WTC11 (cell line): ENCODE results near the gene ZBTB39. TPM values are rescaled to one million over a fixed set of nuclear protein-coding genes. Genes with fewer than 3 reads are reported as not detected.

ENCODE experiments used
- ATAC-seq: fragments of 200-7000 bp; cut with Tn5 transposase; 2 replicates; pipeline ENCODE4 v1.10.0; 2021; ENCODE audit warnings: mild to moderate bottlenecking, moderate library complexity
- CTCF ChIA-PET: fragments of 300-600 bp; sonication (Branson Sonifier 250); formaldehyde crosslinking; loops from one replicate; lab custom pipeline; 2021; ENCODE audit warnings: antibody characterized with exemption; lab: Charles Lee
- POLR2A ChIA-PET: fragments of 350-600 bp; sonication (Branson Sonifier 250); formaldehyde crosslinking; loops from one replicate; lab custom pipeline; 2021; ENCODE audit warnings: antibody characterized with exemption; lab: Charles Lee
- DNase-seq: peaks from one replicate; pipeline ENCODE4 v3.0.0; 2021; ENCODE audit warnings: low spot score
- H3K27ac Mint-ChIP-seq: 2 replicates; pipeline ENCODE4 v1.8.0; 2021; ENCODE audit warnings: mixed read lengths
- H3K27me3 Mint-ChIP-seq: 2 replicates; pipeline ENCODE4 v1.8.0; 2021; ENCODE audit warnings: low read depth, mild to moderate bottlenecking, moderate library complexity, mixed read lengths
- H3K36me3 Mint-ChIP-seq: 2 replicates; pipeline ENCODE4 v1.8.0; 2021; ENCODE audit warnings: mixed read lengths
- H3K4me1 Mint-ChIP-seq: 2 replicates; pipeline ENCODE4 v1.8.0; 2022; ENCODE audit warnings: mixed read lengths
- H3K4me3 Mint-ChIP-seq: 2 replicates; pipeline ENCODE4 v1.8.0; 2021; ENCODE audit warnings: mild to moderate bottlenecking, moderate library complexity, mixed read lengths
- H3K9me3 Mint-ChIP-seq: 2 replicates; pipeline ENCODE4 v1.8.0; 2021; ENCODE audit warnings: mixed read lengths
- ATF3 ChIP-seq: sonication (generic); formaldehyde crosslinking; conservative IDR thresholded peaks from 2 replicates; pipeline ENCODE4 v1.8.1; 2022; ENCODE audit warnings: mild to moderate bottlenecking, missing genetic modification reagents
- ELF4 ChIP-seq: sonication (generic); formaldehyde crosslinking; IDR thresholded peaks from 2 replicates; pipeline ENCODE4 v1.8.1; 2022; ENCODE audit warnings: low read depth, mild to moderate bottlenecking, moderate library complexity, missing genetic modification reagents
- FOXK1 ChIP-seq: sonication (generic); formaldehyde crosslinking; IDR thresholded peaks from 2 replicates; pipeline ENCODE4 v1.8.0; 2022; ENCODE audit warnings: mild to moderate bottlenecking, moderate library complexity, missing genetic modification reagents
- MLX ChIP-seq: sonication (generic); formaldehyde crosslinking; IDR thresholded peaks from 2 replicates; pipeline ENCODE4 v1.8.1; 2023; ENCODE audit warnings: mild to moderate bottlenecking, missing genetic modification reagents, moderate library complexity
- NFE2L1 ChIP-seq: sonication (generic); formaldehyde crosslinking; IDR thresholded peaks from 2 replicates; pipeline ENCODE4 v1.8.1; 2023; ENCODE audit warnings: missing genetic modification reagents
- NFYB ChIP-seq: sonication (generic); formaldehyde crosslinking; conservative IDR thresholded peaks from 2 replicates; pipeline ENCODE4 v1.8.0; 2022; ENCODE audit warnings: low read depth, missing genetic modification reagents
- PREB ChIP-seq: sonication (generic); formaldehyde crosslinking; IDR thresholded peaks from 2 replicates; pipeline ENCODE4 v1.8.1; 2022; ENCODE audit warnings: mild to moderate bottlenecking, missing genetic modification reagents, moderate library complexity, borderline replicate concordance
- SMAD3 ChIP-seq: sonication (generic); formaldehyde crosslinking; IDR thresholded peaks from 2 replicates; pipeline ENCODE4 v1.8.0; 2022; ENCODE audit warnings: missing genetic modification reagents, mild to moderate bottlenecking, borderline replicate concordance
- SOX15 ChIP-seq: fragments of 250-450 bp; sonication (Bioruptor Pico); IDR thresholded peaks from 2 replicates; pipeline ENCODE4 v1.9.0; 2021; ENCODE audit warnings: mild to moderate bottlenecking
- TCF7 ChIP-seq: sonication (generic); formaldehyde crosslinking; IDR thresholded peaks from 2 replicates; pipeline ENCODE4 v1.8.0; 2022; ENCODE audit warnings: mild to moderate bottlenecking, low read depth, missing genetic modification reagents, moderate library complexity
- ZMAT4 ChIP-seq: fragments of 250-450 bp; sonication (Bioruptor Pico); IDR thresholded peaks from 2 replicates; pipeline ENCODE4 v1.9.0; 2021; ENCODE audit warnings: mild to moderate bottlenecking
- ZNF121 ChIP-seq: sonication (generic); formaldehyde crosslinking; IDR thresholded peaks from 2 replicates; pipeline ENCODE4 v1.8.0; 2023; ENCODE audit warnings: missing genetic modification reagents
- ZNF219 ChIP-seq: sonication (generic); formaldehyde crosslinking; IDR thresholded peaks from 2 replicates; pipeline ENCODE4 v1.8.0; 2023; ENCODE audit warnings: missing genetic modification reagents, mild to moderate bottlenecking, borderline replicate concordance
- ZNF416 ChIP-seq: fragments of 250-450 bp; sonication (Bioruptor Pico); IDR thresholded peaks from 2 replicates; pipeline ENCODE4 v1.9.0; 2021; ENCODE audit warnings: mild to moderate bottlenecking, inconsistent platforms
- total RNA-seq: library from RNA; stranded (reverse); gene quantifications from 3 replicates; pipeline ENCODE4 v1.2.3, GENCODE V29; 2021
- TF ChIP-seq, protein P1 (sequence below): sonication (generic); formaldehyde crosslinking; IDR thresholded peaks from 2 replicates; pipeline ENCODE4 v1.8.0; 2022; ENCODE audit warnings: mild to moderate bottlenecking, missing genetic modification reagents
- TF ChIP-seq, protein P2 (sequence below): sonication (generic); formaldehyde crosslinking; IDR thresholded peaks from 2 replicates; pipeline ENCODE4 v1.8.0; 2023; ENCODE audit warnings: missing genetic modification reagents, mild to moderate bottlenecking, borderline replicate concordance
- TF ChIP-seq, protein P3 (sequence below): sonication (generic); formaldehyde crosslinking; IDR thresholded peaks from 2 replicates; pipeline ENCODE4 v1.8.1; 2022; ENCODE audit warnings: low read depth, missing genetic modification reagents, borderline replicate concordance

Gene ZBTB39
- total RNA-seq, 1 experiment from 2014 or later: 20.2 TPM

DNA sequence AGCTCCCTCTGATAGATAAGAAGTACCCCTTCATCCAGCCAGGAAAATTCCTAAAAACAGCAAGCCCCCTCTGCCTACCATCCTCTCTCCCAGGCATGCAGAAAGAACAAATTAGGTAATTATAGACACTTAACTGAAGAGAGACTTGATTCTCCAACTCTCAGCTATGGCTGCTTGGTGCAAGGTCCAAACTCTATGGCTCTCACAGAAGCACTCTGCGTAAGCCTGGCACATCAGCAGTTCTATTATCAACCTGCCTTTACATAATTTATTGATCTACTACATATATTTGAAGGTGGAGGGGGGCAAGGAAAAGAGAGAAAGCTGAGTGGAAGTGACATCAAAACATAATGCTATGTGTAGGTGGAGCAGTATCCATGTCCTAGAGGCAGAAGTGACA, 44.7 kb upstream of the ZBTB39 start:
- Mint-ChIP-seq H3K27me3 (no peaks in the 10 kb centered on the region), H3K27ac (no peak overlapping the region), H3K4me1 (no peaks in the 10 kb centered on the region), H3K9me3 (peaks cover 5% of the 10 kb centered on the region), H3K36me3 (peaks cover 14% of the 10 kb centered on the region), H3K4me3 (no peak overlapping the region)
- TF ChIP-seq, protein P1, sequence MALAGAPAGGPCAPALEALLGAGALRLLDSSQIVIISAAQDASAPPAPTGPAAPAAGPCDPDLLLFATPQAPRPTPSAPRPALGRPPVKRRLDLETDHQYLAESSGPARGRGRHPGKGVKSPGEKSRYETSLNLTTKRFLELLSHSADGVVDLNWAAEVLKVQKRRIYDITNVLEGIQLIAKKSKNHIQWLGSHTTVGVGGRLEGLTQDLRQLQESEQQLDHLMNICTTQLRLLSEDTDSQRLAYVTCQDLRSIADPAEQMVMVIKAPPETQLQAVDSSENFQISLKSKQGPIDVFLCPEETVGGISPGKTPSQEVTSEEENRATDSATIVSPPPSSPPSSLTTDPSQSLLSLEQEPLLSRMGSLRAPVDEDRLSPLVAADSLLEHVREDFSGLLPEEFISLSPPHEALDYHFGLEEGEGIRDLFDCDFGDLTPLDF (CRISPR knock-in tag): no peak
- TF ChIP-seq ZNF219 (no peak), NFE2L1 (no peak), SMAD3 (CRISPR knock-in tag) (no peak), ZNF416 (CRISPR knock-in tag) (no peak)
- no peak for ATAC-seq
- CTCF ChIA-PET: interaction anchor here (0.9 to 4.4 kb wide), 7 partner anchors 13 to 73 kb away, joined by 3 to 25 read pairs (median 5); partner anchors contain the start of gene STAT6
- POLR2A ChIA-PET: no interaction called here
- DNase-seq: no peak

DNA sequence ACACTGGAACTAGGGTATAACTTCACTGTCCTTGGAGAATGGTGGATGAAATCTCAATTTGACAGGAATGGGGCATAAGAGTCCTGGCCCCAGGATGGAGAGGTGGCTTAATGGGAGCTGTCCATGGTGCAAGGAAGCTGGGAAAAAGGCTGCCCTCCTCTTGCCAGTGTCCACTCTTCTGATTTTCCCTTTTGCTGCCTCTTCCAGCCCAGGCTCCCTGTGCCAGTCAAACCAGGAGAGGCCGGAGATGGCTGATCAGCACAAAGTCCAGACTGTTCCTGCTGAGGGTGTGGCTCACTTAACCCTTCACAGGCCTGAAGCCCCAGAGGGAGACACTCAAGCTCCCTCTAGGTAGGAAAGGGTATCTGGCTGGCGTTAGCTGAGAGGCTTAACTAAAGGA, 43.5 kb upstream of the ZBTB39 start, which contains the start of gene MYO1A:
TSS of gene MYO1A (minus strand) at position 240 of the 400 bp plus-strand sequence. CDS start 1,806 bp downstream, outside the sequence.
- no peaks in the 10 kb centered on the region for H3K4me1 Mint-ChIP-seq
- POLR2A ChIA-PET: interaction anchor here (0.5 kb wide), 1 partner anchor 32 kb away, joined by 3 read pairs; no protein-coding TSS in a partner anchor
- H3K9me3 Mint-ChIP-seq: peaks cover 5% of the 10 kb centered on the region
- H3K4me3 Mint-ChIP-seq: no peak within 1 kb of the TSS
- H3K27me3 Mint-ChIP-seq: no peaks in the 10 kb centered on the region
- ATAC-seq: peak; percentile 60
- TF ChIP-seq SOX15 (CRISPR knock-in tag) (no peak), NFYB (no peak), FOXK1 (CRISPR knock-in tag) (no peak), PREB (CRISPR knock-in tag) (peak; percentile 65; the same call in 1 of the 2 replicates), ATF3 (CRISPR knock-in tag) (no peak)
- CTCF ChIA-PET: interaction anchor here (0.9 to 4.4 kb wide), 6 partner anchors 12 to 62 kb away, joined by 3 to 25 read pairs (median 6); partner anchors contain the start of gene STAT6
- H3K36me3 Mint-ChIP-seq: peaks cover 10% of the 10 kb centered on the region
- no peak within 1 kb of the TSS for H3K27ac Mint-ChIP-seq
- DNase-seq: no peak

DNA sequence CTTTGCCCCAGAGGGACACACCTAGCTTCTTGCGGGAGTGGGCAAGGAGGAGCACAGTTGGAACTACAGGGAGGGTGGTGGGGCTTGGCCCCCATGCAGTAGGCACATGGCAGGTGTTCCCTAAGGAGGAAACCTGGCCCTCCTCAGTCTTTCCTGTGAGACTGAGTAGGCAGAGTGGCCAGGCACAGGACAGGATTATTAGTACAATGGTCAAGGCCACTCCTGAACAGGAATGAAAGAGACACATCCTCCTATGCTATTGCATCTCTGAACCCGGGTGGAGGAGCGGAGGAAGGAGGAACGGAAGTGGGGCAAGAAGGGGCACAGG, 42.7 kb upstream of the ZBTB39 start:
- CTCF ChIA-PET: interaction anchor here (0.9 to 4.4 kb wide), 4 partner anchors 18 to 63 kb away, joined by 3 to 25 read pairs (median 6); partner anchors contain the start of gene STAT6
- H3K27ac Mint-ChIP-seq: no peak overlapping the region
- H3K27me3 Mint-ChIP-seq: no peaks in the 10 kb centered on the region
- H3K4me1 Mint-ChIP-seq: no peaks in the 10 kb centered on the region
- POLR2A ChIA-PET: no interaction called here
- DNase-seq (no peak), ATAC-seq (no peak)
- H3K9me3 Mint-ChIP-seq: peaks cover 3% of the 10 kb centered on the region
- H3K36me3 Mint-ChIP-seq: peaks cover 7% of the 10 kb centered on the region
- TF ChIP-seq MLX (no peak), TCF7 (CRISPR knock-in tag) (no peak), ZNF121 (no peak), ZMAT4 (CRISPR knock-in tag) (no peak), ELF4 (CRISPR knock-in tag) (no peak)
- TF ChIP-seq, protein P2, sequence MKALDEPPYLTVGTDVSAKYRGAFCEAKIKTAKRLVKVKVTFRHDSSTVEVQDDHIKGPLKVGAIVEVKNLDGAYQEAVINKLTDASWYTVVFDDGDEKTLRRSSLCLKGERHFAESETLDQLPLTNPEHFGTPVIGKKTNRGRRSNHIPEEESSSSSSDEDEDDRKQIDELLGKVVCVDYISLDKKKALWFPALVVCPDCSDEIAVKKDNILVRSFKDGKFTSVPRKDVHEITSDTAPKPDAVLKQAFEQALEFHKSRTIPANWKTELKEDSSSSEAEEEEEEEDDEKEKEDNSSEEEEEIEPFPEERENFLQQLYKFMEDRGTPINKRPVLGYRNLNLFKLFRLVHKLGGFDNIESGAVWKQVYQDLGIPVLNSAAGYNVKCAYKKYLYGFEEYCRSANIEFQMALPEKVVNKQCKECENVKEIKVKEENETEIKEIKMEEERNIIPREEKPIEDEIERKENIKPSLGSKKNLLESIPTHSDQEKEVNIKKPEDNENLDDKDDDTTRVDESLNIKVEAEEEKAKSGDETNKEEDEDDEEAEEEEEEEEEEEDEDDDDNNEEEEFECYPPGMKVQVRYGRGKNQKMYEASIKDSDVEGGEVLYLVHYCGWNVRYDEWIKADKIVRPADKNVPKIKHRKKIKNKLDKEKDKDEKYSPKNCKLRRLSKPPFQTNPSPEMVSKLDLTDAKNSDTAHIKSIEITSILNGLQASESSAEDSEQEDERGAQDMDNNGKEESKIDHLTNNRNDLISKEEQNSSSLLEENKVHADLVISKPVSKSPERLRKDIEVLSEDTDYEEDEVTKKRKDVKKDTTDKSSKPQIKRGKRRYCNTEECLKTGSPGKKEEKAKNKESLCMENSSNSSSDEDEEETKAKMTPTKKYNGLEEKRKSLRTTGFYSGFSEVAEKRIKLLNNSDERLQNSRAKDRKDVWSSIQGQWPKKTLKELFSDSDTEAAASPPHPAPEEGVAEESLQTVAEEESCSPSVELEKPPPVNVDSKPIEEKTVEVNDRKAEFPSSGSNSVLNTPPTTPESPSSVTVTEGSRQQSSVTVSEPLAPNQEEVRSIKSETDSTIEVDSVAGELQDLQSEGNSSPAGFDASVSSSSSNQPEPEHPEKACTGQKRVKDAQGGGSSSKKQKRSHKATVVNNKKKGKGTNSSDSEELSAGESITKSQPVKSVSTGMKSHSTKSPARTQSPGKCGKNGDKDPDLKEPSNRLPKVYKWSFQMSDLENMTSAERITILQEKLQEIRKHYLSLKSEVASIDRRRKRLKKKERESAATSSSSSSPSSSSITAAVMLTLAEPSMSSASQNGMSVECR: no peak
- TF ChIP-seq, protein P3, sequence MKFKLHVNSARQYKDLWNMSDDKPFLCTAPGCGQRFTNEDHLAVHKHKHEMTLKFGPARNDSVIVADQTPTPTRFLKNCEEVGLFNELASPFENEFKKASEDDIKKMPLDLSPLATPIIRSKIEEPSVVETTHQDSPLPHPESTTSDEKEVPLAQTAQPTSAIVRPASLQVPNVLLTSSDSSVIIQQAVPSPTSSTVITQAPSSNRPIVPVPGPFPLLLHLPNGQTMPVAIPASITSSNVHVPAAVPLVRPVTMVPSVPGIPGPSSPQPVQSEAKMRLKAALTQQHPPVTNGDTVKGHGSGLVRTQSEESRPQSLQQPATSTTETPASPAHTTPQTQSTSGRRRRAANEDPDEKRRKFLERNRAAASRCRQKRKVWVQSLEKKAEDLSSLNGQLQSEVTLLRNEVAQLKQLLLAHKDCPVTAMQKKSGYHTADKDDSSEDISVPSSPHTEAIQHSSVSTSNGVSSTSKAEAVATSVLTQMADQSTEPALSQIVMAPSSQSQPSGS (CRISPR knock-in tag): no peak
- H3K4me3 Mint-ChIP-seq: no peak overlapping the region
